CD4-positive, alpha-beta T cell (primary cell): ENCODE data around the gene HOXD8. TPM values are rescaled to one million over a fixed set of nuclear protein-coding genes. Genes with fewer than 3 reads are reported as not detected.

Source experiments
- ATAC-seq: fragments of 200-7000 bp; cut with Tn5 transposase; one replicate; pipeline ENCODE4 v1.10.0; 2022; ENCODE audit warnings: mild to moderate bottlenecking; ENCODE audit not compliant: poor library complexity
- CTCF ChIA-PET: fragments of 350-600 bp; sonication (Branson Sonifier 250); formaldehyde crosslinking; loops from one replicate; lab custom pipeline; 2021; ENCODE audit warnings: antibody characterized with exemption, inconsistent platforms; lab: Charles Lee
- POLR2A ChIA-PET: fragments of 350-600 bp; sonication (Branson Sonifier 250); formaldehyde crosslinking; loops from one replicate; lab custom pipeline; 2021; ENCODE audit warnings: antibody characterized with exemption, inconsistent platforms; lab: Charles Lee
- DNase-seq, 14 experiments: peaks; one replicate each; pipeline ENCODE4 v3.0.0-alpha.2; 2013 to 2020; ENCODE audit warnings: mixed read lengths in 2 of 14
- H3K27ac ChIP-seq, 2 donors: one replicate each; pipeline versions ENCODE4 v1.5.1 to v1.7.0; 2013; ENCODE audit warnings: low read length in 2 of 2, low read depth in 1 of 2, mild to moderate bottlenecking in 1 of 2
- H3K27me3 ChIP-seq, 2 experiments: 1 replicate in 1 of 2; 2 replicates in 1 of 2; pipeline versions ENCODE4 v1.6.1 to v1.7.0; 2013; ENCODE audit warnings: low read length in 2 of 2, control low read depth in 1 of 2, mild to moderate bottlenecking in 1 of 2, moderate library complexity in 1 of 2; ENCODE audit not compliant: insufficient read depth in 2 of 2, control insufficient read depth in 1 of 2
- H3K36me3 ChIP-seq: one replicate; pipeline ENCODE4 v1.6.1; 2013; ENCODE audit warnings: low read length, control low read depth; ENCODE audit not compliant: insufficient read depth
- H3K4me1 ChIP-seq: one replicate; pipeline ENCODE4 v1.6.1; 2013; ENCODE audit warnings: low read length, control low read depth; ENCODE audit not compliant: insufficient read depth
- H3K4me3 ChIP-seq: one replicate; pipeline ENCODE4 v1.5.1; 2013; ENCODE audit warnings: mild to moderate bottlenecking, low read length, moderate library complexity
- H3K9me3 ChIP-seq, 2 experiments: 1 replicate in 1 of 2; 2 replicates in 1 of 2; pipeline versions ENCODE4 v1.6.1 to v1.7.0; 2013; ENCODE audit warnings: low read length in 2 of 2, mild to moderate bottlenecking in 2 of 2, control low read depth in 1 of 2, moderate library complexity in 1 of 2; ENCODE audit not compliant: control insufficient read depth in 1 of 2, insufficient read depth in 1 of 2
- H3K27ac Mint-ChIP-seq: one replicate; pipeline ENCODE4 v1.8.0; 2020; ENCODE audit warnings: mixed read lengths
- H3K27me3 Mint-ChIP-seq: one replicate; pipeline ENCODE4 v1.8.0; 2021; ENCODE audit warnings: mixed read lengths
- H3K36me3 Mint-ChIP-seq: one replicate; pipeline ENCODE4 v1.8.0; 2021; ENCODE audit warnings: low read depth, mixed read lengths
- H3K4me1 Mint-ChIP-seq: one replicate; pipeline ENCODE4 v1.8.0; 2021; ENCODE audit warnings: low read depth, mixed read lengths
- H3K4me3 Mint-ChIP-seq: one replicate; pipeline ENCODE4 v1.8.0; 2020; ENCODE audit warnings: mild to moderate bottlenecking, mixed read lengths
- H3K9me3 Mint-ChIP-seq: one replicate; pipeline ENCODE4 v1.8.0; 2020; ENCODE audit warnings: mixed read lengths
- CTCF ChIP-seq: fragments of 200-600 bp; IDR thresholded peaks from one replicate; pipeline ENCODE4 v1.8.0; 2022; ENCODE audit warnings: antibody characterized with exemption, mild to moderate bottlenecking
- intact Hi-C, 2 experiments: fragments of 100-400 bp; cut with DNase I in 1 of 2; cut with micrococcal nuclease in 1 of 2; formaldehyde crosslinking; loops; one replicate each; pipeline versions ENCODE4 v1.15.1 to v1.9.0; 2023 to 2025; cut with DNase I, micrococcal nuclease
- total RNA-seq, 174 experiments: library from RNA in 2 of 174; stranded (reverse) in 2 of 174; gene quantifications; one replicate each; pipeline ENCODE4 v1.2.3 and lab custom pipeline; 2021 to 2026

The HOXD8 gene
- total RNA-seq, 2 experiments from 2014 or later = not detected

- ATAC-seq = no peak
- POLR2A ChIA-PET = no interaction called here
Observed at GRCh38 chr2:176146101-176146500, 16.6 kb downstream of the HOXD8 start.

GRCh38 chr2:176146645-176147044, 17.1 kb downstream of the HOXD8 start:
- Mint-ChIP-seq H3K27ac (no peak overlapping the region), H3K27me3 (peaks cover 100% of the 10 kb centered on the region), H3K4me3 (no peak overlapping the region), H3K36me3 (no peaks in the 10 kb centered on the region), H3K4me1 (no peaks in the 10 kb centered on the region), H3K9me3 (no peaks in the 10 kb centered on the region)
- ATAC-seq = no peak
- Histone ChIP-seq H3K9me3 (peaks cover 0 to 41% of the 10 kb centered on the region in 2 experiments), H3K36me3 (no peaks in the 10 kb centered on the region), H3K4me3 (no peak overlapping the region), H3K27ac (no peak overlapping the region), H3K27me3 (peaks cover 89 to 98% of the 10 kb centered on the region in 2 experiments), H3K4me1 (peaks cover 8% of the 10 kb centered on the region)
- CTCF ChIA-PET = no interaction called here
- DNase-seq = no peak
- intact Hi-C loops = no loop called here
- POLR2A ChIA-PET = no interaction called here
- TF ChIP-seq CTCF = no peak

More at GRCh38 chr2:176146101-176146500, 16.6 kb downstream of the HOXD8 start:
- Mint-ChIP-seq H3K27ac (no peak overlapping the region), H3K27me3 (peaks cover 100% of the 10 kb centered on the region), H3K4me1 (peaks cover 4% of the 10 kb centered on the region), H3K9me3 (no peaks in the 10 kb centered on the region), H3K36me3 (peaks cover 2% of the 10 kb centered on the region), H3K4me3 (no peak overlapping the region)
- TF ChIP-seq CTCF = no peak
- Histone ChIP-seq H3K4me1 (peaks cover 8% of the 10 kb centered on the region), H3K27me3 (peaks cover 90 to 98% of the 10 kb centered on the region in 2 experiments), H3K36me3 (no peaks in the 10 kb centered on the region), H3K4me3 (no peak overlapping the region), H3K9me3 (peaks cover 0 to 38% of the 10 kb centered on the region in 2 experiments), H3K27ac (no peak overlapping the region)
- CTCF ChIA-PET = no interaction called here
- DNase-seq = no peak
- intact Hi-C loops = no loop called here

- Mint-ChIP-seq H3K9me3 (no peaks in the 10 kb centered on the region), H3K4me3 (no peak overlapping the region), H3K27me3 (peaks cover 94% of the 10 kb centered on the region), H3K27ac (no peak overlapping the region), H3K4me1 (no peaks in the 10 kb centered on the region), H3K36me3 (no peaks in the 10 kb centered on the region)
- ChIA-PET CTCF (no interaction called here), POLR2A (no interaction called here)
- no peaks in the 10 kb centered on the region for H3K36me3 ChIP-seq
- no peak for TF ChIP-seq CTCF
- ATAC-seq (no peak), DNase-seq (no peak)
- intact Hi-C loops = no loop called here
- peaks cover 87 to 97% of the 10 kb centered on the region in 2 experiments for H3K27me3 ChIP-seq
- H3K27ac ChIP-seq = no peak overlapping the region
- peaks cover 11% of the 10 kb centered on the region for H3K4me1 ChIP-seq
- H3K9me3 ChIP-seq = peaks cover 0 to 43% of the 10 kb centered on the region in 2 experiments
- no peak overlapping the region for H3K4me3 ChIP-seq
Observed at GRCh38 chr2:176147210-176147799, 17.8 kb downstream of the HOXD8 start.
